ENCODE measurements around the gene STEEP1. TPM values are rescaled to one million over a fixed set of nuclear protein-coding genes. Genes with fewer than 3 reads are reported as not detected.
"Not testable (repeated sequence)": the region's sequence is repeated elsewhere in the genome, so short reads cannot be mapped to it uniquely, and the experiment has no call there.

The STEEP1 gene
- total RNA-seq, 1 donor = 29.0 TPM

GRCh38 chrX:119516157-119516702 lies 49.0 kb downstream of the STEEP1 start:
- Histone ChIP-seq H3K79me2 (ENCODE audit: insufficient read depth, low read length) (no peaks in the 10 kb centered on the region), H3K27me3 (ENCODE audit: insufficient read depth, low read length) (no peaks in the 10 kb centered on the region), H3K9me3 (ENCODE audit: low read depth, low read length) (no peaks in the 10 kb centered on the region), H3K27ac (ENCODE audit: low read depth, low read length) (no peak overlapping the region), H3K4me2 (ENCODE audit: insufficient read depth, low read length) (no peak overlapping the region), H3K4me1 (ENCODE audit: insufficient read depth, low read length) (no peaks in the 10 kb centered on the region), H3K4me3 (ENCODE audit: insufficient read depth, low read length) (no peak overlapping the region), H4K20me1 (ENCODE audit: insufficient read depth, low read length) (no peaks in the 10 kb centered on the region), H2AFZ (ENCODE audit: low read length) (peak overlapping the region; percentile 88), H3K36me3 (ENCODE audit: insufficient read depth, low read length) (no peaks in the 10 kb centered on the region)
- peak; percentile 85 for DNase-seq (ENCODE audit: insufficient read length, low spot score, missing footprints)
- TF ChIP-seq, protein P1, sequence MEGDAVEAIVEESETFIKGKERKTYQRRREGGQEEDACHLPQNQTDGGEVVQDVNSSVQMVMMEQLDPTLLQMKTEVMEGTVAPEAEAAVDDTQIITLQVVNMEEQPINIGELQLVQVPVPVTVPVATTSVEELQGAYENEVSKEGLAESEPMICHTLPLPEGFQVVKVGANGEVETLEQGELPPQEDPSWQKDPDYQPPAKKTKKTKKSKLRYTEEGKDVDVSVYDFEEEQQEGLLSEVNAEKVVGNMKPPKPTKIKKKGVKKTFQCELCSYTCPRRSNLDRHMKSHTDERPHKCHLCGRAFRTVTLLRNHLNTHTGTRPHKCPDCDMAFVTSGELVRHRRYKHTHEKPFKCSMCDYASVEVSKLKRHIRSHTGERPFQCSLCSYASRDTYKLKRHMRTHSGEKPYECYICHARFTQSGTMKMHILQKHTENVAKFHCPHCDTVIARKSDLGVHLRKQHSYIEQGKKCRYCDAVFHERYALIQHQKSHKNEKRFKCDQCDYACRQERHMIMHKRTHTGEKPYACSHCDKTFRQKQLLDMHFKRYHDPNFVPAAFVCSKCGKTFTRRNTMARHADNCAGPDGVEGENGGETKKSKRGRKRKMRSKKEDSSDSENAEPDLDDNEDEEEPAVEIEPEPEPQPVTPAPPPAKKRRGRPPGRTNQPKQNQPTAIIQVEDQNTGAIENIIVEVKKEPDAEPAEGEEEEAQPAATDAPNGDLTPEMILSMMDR (IDR thresholded peaks at IDR 0.05; ENCODE audit: extremely low read depth, low read depth, low read length) = peak; percentile 82

DNA sequence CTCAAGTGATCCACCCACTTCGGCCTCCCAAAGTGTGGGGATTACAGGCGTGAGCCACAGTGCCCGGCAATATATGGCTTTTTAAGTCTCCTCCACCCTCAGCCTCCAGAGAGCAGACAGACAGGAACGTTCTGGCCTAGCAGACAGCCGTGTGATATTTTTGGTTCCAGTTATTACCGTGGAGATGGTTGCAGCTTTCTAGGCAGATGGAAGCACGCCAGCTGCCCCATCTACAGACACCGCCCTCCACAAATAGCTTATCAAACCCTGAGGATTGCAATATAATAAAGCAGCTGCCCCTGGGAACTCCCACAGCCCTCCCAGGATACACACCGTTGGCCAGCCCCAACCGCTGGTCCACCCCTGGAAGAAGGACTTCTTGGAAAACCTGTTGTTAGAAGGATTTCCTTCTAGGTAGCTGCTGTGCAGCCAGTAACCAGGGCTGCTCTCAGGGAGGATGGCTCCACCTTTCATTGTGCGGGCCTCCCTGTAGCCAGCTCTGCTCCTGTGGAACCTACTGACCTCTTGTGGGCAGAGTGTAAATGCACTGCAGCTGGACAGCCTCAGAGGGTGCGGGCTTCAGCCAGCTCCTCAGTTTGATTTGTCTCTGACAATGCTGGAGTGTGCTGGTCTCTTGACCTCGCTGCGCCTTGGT lies 52.9 kb downstream of the STEEP1 start:
- Histone ChIP-seq H3K27me3 (ENCODE audit: insufficient read depth, low read length) (no peaks in the 10 kb centered on the region), H3K4me1 (ENCODE audit: insufficient read depth, low read length) (peaks cover 3% of the 10 kb centered on the region), H3K9me3 (ENCODE audit: low read depth, low read length) (no peaks in the 10 kb centered on the region), H3K79me2 (ENCODE audit: insufficient read depth, low read length) (no peaks in the 10 kb centered on the region), H4K20me1 (ENCODE audit: insufficient read depth, low read length) (no peaks in the 10 kb centered on the region), H3K4me3 (ENCODE audit: insufficient read depth, low read length) (no peak overlapping the region), H3K36me3 (ENCODE audit: insufficient read depth, low read length) (no peaks in the 10 kb centered on the region), H3K27ac (ENCODE audit: low read depth, low read length) (no peak overlapping the region), H3K4me2 (ENCODE audit: insufficient read depth, low read length) (no peak overlapping the region), H2AFZ (ENCODE audit: low read length) (peak overlapping the region; percentile 22)
- TF ChIP-seq, protein P1 (IDR thresholded peaks at IDR 0.05; ENCODE audit: extremely low read depth, low read depth, low read length) = peak; percentile 70
- DNase-seq (ENCODE audit: insufficient read length, low spot score, missing footprints) = peak; percentile 87

GRCh38 chrX:119507206-119507605 lies 58.0 kb downstream of the STEEP1 start:
- no peak overlapping the region for H3K27ac ChIP-seq (ENCODE audit: low read depth, low read length)
- no peaks in the 10 kb centered on the region for H3K27me3 ChIP-seq (ENCODE audit: insufficient read depth, low read length)
- no peak overlapping the region for H3K4me2 ChIP-seq (ENCODE audit: insufficient read depth, low read length)
- no peaks in the 10 kb centered on the region for H4K20me1 ChIP-seq (ENCODE audit: insufficient read depth, low read length)
- H3K4me3 ChIP-seq (ENCODE audit: insufficient read depth, low read length) = no peak overlapping the region
- DNase-seq (ENCODE audit: insufficient read length, low spot score, missing footprints) = no peak
- H3K36me3 ChIP-seq (ENCODE audit: insufficient read depth, low read length) = no peaks in the 10 kb centered on the region
- H3K4me1 ChIP-seq (ENCODE audit: insufficient read depth, low read length) = peaks cover 17% of the 10 kb centered on the region
- TF ChIP-seq, protein P1 (IDR thresholded peaks at IDR 0.05; ENCODE audit: extremely low read depth, low read depth, low read length) = no peak
- H2AFZ ChIP-seq (ENCODE audit: low read length) = peak overlapping the region; percentile 18
- no peaks in the 10 kb centered on the region for H3K9me3 ChIP-seq (ENCODE audit: low read depth, low read length)
- no peaks in the 10 kb centered on the region for H3K79me2 ChIP-seq (ENCODE audit: insufficient read depth, low read length)

DNA sequence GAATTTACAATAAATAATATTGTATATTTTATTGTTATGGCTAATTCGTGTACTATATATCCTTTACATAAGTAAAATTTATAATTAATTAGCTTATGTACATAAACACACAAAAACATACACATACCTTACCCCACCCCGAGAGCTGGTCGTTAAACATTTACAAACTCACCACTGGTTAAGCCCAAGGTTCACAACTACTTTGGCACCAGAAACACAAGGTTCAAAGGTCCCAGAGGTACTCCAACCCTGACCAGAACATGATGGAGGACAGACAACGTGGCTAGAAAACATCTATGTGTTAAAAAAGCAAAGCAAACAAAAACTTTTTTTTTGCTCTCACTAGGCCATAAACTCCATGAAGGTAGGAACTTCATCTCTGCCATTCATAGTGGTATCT lies 59.3 kb downstream of the STEEP1 start:
- no peaks in the 10 kb centered on the region for H3K27me3 ChIP-seq (ENCODE audit: insufficient read depth, low read length)
- H3K27ac ChIP-seq (ENCODE audit: low read depth, low read length) = no peak overlapping the region
- H3K79me2 ChIP-seq (ENCODE audit: insufficient read depth, low read length) = no peaks in the 10 kb centered on the region
- no peak overlapping the region for H3K4me3 ChIP-seq (ENCODE audit: insufficient read depth, low read length)
- TF ChIP-seq, protein P1 (IDR thresholded peaks at IDR 0.05; ENCODE audit: extremely low read depth, low read depth, low read length) = no peak
- H4K20me1 ChIP-seq (ENCODE audit: insufficient read depth, low read length) = no peaks in the 10 kb centered on the region
- no peak overlapping the region for H3K4me2 ChIP-seq (ENCODE audit: insufficient read depth, low read length)
- no peak overlapping the region for H2AFZ ChIP-seq (ENCODE audit: low read length)
- peaks cover 17% of the 10 kb centered on the region for H3K4me1 ChIP-seq (ENCODE audit: insufficient read depth, low read length)
- no peaks in the 10 kb centered on the region for H3K9me3 ChIP-seq (ENCODE audit: low read depth, low read length)
- DNase-seq (ENCODE audit: insufficient read length, low spot score, missing footprints) = no peak
- no peaks in the 10 kb centered on the region for H3K36me3 ChIP-seq (ENCODE audit: insufficient read depth, low read length)

- H4K20me1 ChIP-seq (ENCODE audit: insufficient read depth, low read length); H3K9me3 ChIP-seq (ENCODE audit: low read depth, low read length); H3K27ac ChIP-seq (ENCODE audit: low read depth, low read length); H3K4me3 ChIP-seq (ENCODE audit: insufficient read depth, low read length); H2AFZ ChIP-seq (ENCODE audit: low read length); H3K36me3 ChIP-seq (ENCODE audit: insufficient read depth, low read length); H3K4me2 ChIP-seq (ENCODE audit: insufficient read depth, low read length); DNase-seq (ENCODE audit: insufficient read length, low spot score, missing footprints); H3K79me2 ChIP-seq (ENCODE audit: insufficient read depth, low read length); H3K27me3 ChIP-seq (ENCODE audit: insufficient read depth, low read length): not testable (repeated sequence)
- H3K4me1 ChIP-seq (ENCODE audit: insufficient read depth, low read length) = peaks cover 17% of the 10 kb centered on the region
Observed at GRCh38 chrX:119505145-119505544, 60.1 kb downstream of the STEEP1 start.

All from osteoblast (primary cell).